GM18868 (cell line): ENCODE data around the gene ZNF606.

Experiments used
- ATAC-seq: cut with Tn5 transposase; IDR thresholded peaks from one replicate; pipeline ENCODE4 v1.9.1; 2021; ENCODE audit warnings: mild to moderate bottlenecking, moderate library complexity; ENCODE audit not compliant: unreplicated experiment

ZNF606 gene

DNA sequence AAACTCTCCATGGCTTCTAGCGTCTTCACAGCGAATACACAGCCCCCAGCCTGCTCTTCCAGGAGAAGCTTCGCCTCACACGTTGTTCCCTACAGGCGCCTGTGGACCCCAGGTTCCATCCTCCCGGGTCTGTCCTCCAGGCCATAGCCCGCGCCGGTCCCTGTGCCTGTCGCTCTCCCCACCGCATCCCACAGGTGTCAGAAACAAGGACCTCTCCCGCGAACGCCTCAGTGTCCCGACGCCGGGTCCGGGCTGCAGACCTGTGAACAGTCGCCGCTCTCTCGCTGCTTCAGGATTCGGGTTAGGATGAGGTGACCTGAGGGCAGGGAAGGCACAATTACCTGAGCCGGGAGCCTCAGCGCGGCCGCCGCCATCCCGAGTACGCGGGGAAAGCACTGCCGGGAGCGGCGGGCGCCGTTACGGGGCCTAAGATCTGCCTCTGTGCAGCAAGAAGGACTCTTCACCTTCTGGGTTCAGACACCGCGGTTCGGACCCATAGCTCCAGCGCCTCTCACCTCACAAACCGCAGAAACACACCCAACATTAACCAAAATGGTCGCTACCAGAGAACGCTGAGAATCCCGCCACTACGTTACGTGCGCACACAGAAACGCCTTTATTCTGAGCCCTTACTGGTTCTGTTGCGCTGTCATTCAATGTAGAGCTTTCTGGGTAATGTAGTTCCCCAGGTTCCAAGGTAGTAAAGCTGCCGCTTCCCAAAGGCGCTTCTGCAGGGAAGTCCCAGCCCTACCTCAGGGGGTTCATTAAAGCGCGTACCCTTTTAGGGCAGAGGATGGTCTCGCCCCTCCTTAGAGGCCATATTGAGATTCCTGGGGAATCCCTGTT lies 67.6 kb downstream of the ZNF606 start, which contains the start of gene ZNF418:
Gene ZNF418, minus strand, starts transcription at position 583 of the 846 bp plus-strand sequence. CDS start 1,580 bp downstream, outside the sequence.
- peak; percentile 68 for ATAC-seq

DNA sequence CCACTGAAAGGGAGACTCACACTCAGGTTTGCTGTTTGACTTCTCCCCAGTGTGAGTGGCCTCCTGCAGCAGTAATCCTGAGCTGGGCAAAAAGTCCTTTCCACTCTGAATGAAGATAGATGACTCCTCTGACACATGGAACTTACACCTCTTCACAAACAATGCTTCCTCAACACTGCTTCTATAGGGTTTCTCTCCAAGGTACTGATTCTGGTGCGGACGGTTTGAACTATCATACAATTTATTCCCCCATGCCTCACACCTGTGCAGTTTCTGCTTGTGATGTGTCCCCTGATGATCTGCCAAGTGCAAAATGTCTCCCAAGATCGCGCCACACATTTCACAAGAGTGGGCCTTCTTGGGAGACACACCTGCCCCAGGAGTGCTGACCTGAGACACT lies 75.0 kb downstream of the ZNF606 start:
- no peak for ATAC-seq
